GM10847 (cell line): ENCODE measurements around the gene IL36A.

ENCODE experiments used
- POLR2A ChIP-seq: IDR thresholded peaks from 2 replicates; pipeline ENCODE4 v1.6.1; 2011; ENCODE audit not compliant: insufficient read length; ENCODE audit errors: extremely low read depth

Gene IL36A

DNA sequence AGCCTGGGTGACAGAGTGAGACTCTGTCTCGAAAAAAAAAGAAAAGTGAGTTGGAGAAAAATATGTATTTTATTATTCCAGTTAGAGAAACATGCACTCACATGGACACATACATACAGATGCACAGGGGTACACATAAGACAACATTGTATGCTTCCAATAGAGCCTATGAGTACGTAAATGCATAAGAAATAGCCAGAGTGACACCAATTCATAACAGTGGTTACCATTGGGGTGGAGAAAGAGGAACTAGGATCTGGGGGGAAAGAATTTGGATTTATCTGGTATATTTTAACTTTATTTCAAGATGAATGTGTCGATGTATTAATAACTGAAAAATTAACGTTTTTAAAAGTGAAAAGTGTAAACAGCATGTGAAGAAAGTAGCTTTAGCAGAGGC is 16.1 kb downstream of the IL36A start:
- no peak for TF ChIP-seq POLR2A

DNA sequence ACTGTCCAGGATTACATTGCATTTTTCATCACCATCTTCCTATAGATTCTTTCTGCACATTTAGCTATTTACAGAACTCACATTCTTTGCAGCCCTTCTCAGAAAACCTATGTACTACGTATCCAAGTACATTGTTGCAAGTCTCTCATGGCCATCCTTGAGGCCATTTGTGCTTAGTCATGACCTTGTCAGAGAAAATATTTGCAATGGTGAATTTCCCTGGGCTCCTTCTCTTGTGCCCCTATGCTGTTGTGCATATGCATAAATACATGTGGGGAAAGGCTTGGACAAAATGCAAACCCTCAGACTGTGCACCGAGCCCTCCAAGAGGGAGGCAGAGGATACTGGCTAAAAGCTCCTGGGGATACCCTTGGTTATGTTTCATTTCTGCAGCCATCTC is 19.5 kb downstream of the IL36A start:
- no peak for TF ChIP-seq POLR2A

DNA sequence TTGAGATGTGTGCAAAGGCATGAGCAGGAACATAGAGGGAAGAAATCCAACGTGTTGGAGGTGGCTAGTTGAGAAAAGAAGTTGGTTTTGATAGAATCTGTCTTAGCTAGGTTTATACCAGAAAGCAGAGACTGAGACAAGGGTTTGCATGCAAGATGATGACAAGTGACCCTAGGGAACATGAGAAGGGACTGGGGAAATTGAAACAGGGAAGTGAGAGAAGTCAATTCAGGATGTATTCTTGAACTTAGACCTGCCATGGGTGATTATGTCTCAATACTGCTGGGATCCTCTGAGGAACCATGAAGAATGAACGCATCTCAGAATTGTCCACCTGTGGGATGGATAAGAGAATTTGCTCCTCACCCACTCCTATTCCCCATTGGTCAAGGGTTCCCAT is 20.5 kb downstream of the IL36A start:
- no peak for TF ChIP-seq POLR2A

DNA sequence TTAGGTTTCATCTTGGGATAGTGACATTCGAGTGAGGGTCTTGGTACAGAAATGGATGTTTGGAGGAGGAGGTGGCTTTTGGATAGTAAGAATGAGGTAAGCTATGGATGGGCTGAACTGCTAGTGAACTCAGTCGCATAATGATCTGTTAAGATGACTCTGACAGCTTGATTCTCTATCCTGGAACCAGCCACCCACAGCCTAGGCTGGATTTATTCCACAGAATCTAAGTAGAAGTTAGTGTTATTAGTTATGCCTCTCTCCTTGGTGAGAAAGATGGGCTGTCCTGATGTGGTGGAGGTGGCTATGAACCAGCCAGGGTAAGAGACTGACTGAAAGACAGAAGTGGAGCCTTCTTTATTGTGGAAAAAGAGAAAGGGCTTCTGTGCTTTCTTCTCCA is 22.4 kb downstream of the IL36A start:
- TF ChIP-seq POLR2A, result no peak

DNA sequence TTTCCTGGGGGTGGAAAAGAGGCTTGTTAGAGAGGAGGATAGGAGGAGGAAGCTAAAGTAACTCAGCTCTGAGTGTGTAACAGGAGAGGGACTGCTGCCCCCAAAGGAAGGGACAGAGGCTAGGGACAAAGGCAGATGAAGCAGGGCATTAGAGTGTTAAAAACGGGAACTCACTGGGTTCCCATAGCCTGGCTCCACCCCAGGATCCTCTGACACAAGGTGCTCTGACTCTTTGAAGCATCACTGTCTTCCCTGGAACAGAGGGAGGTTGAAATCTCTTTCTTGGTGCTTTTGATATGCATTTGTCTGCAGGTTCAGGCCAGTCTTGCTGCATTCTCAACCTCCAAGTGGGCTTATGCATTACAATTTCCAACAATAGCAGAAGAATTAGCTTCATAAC is 22.9 kb downstream of the IL36A start:
- no peak for TF ChIP-seq POLR2A

DNA sequence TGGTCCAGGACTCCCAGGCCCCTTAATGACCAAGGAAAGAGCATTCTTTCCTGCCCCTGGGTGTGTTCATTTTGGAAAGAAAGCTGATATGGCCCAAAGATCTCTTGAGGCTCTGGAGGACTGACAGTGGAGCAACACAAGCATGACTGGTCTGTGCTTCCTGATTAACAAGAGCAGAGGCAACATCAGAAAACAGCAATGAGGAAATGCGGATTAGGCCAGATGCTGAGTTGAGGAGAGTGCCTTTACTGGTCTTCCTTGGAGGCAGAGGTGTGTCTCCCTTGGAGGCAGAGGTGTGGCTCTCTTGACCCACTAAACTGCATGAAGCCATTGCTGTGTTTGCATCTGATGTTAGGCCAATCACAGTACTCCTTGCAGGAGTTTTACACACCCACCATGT is 27.5 kb downstream of the IL36A start:
- no peak for TF ChIP-seq POLR2A

DNA sequence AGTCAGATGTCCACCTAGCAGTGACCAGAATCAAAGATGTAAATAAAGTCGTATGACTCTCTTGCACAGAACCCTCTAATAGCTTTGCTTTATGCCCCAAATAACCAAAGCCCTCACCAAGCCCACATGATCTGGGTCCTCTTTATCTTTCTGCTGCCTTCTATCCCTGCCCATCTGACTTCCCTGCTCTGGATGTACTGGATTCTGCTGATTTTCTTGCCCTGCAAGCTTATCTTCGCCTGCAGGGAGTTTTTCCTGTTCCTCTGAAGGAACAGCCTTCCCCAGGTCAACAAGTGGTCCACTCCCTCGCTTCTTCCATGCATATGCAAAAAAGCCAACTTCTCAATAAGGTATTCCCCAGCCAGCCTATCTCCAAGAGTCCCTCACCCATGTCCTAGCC is 28.8 kb downstream of the IL36A start:
- TF ChIP-seq POLR2A, result no peak

DNA sequence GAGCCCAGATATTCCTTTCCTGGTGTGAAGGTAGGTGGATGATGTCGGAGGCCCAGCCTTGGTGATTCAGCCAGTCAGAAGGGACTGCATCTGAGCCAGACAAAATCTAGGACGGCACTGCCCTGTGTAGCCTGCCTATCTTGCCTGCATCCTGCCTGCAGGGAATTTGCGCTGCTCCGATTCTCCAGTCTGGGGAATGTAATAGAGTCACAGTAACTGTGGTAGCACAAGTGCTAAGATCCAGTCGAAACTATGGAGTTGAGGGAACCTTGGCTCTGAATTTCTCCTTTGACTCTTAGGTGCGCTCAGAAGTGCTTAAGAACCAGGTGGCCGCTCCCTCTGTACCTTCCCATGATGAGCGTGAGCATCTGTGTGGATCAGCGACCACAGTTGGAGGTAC is 31.5 kb downstream of the IL36A start:
- TF ChIP-seq POLR2A, result no peak

DNA sequence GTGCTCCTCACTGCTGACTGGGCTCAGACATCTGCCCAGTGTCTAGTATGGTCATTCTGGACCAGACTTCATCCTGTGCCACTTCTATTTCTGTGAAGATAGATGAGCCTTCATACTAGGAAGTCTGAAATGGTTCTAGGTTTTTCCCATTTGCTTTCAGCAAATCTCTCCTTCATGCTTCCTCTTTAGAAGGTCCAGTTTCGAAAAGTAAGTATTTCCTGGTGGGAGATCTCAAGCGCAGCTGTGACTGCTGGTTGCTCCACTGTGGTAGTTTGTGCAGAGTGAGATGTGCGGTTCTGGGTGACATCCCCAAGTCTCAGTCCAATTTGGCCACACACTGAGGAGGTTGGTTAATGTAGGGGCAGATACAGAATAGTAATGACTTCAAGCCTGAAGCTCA is 33.0 kb downstream of the IL36A start:
- TF ChIP-seq POLR2A, result no peak

DNA sequence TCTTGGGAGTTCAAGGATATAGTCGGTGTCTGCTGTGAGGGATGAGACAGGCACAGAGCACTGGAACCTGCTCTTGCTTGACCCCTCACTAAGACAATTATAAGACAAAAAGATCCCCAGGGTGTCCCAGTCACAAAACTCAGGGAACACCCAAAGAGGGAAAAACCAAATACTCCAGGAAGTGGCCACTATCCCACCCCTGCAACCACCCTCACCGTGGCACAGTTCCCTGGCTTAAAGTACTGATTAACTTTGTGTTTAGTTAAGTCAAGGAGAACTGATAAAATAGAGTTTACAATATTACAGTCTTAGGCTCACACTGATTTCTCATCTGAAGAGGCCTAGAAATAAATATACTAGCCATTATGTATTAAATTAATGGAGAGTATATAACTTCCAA is 33.9 kb downstream of the IL36A start:
- no peak for TF ChIP-seq POLR2A

DNA sequence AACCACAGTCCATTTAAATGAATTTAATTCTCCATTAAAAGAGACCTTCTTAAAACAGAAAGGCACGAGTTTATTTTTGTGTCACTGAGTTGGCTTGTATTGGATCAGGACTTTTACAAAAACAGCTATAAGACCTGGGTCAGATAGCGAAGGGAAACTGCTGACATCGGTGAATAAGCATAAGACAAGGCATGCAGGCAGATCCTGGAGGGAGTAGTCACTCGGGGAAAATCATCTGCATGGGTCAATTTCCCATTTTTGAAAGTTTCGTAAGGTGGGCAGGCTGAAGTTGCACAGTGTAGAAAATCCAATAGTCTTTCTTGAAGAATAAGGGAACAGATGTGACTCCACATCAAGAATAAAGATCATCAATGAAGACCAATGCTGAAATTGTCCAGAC is 34.5 kb downstream of the IL36A start:
- TF ChIP-seq POLR2A, result no peak

DNA sequence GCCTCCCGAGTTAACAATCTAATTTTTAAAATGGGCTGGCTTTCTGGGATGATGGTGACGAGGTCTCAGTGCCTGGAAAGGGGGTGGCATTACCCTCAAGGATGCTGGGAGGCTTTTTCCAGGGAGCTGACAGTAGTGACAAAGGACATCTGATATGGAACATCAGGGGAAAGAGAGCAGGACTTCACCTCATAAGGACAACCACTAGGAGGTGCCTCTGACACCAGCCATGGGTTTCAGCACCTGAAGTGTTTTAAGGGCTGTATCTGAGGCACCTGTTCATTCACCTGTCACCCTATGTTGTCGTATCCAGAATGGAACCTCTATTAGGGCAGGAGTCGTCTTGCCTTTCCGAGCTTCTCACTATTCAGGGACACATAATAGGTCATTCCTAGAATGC is 36.6 kb downstream of the IL36A start:
- no peak for TF ChIP-seq POLR2A

DNA sequence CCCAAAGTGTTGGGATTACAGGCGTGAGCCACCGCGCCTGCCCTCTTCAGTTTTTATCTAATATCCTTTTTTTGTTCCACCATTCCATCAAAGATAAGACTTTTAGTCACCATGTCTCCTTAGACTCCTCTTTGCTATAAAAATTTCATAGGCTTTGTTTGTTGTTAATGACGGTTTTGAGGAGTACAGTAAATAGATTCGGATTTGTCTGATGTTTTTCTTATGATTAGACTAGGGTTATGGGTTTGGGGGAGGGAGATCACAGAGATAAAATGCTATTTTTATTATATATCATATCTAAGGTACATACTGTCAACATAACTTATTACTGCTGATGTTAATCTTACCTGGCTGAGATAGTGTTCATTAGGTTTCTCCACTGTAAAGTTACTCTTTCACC is 41.2 kb downstream of the IL36A start:
- no peak for TF ChIP-seq POLR2A

DNA sequence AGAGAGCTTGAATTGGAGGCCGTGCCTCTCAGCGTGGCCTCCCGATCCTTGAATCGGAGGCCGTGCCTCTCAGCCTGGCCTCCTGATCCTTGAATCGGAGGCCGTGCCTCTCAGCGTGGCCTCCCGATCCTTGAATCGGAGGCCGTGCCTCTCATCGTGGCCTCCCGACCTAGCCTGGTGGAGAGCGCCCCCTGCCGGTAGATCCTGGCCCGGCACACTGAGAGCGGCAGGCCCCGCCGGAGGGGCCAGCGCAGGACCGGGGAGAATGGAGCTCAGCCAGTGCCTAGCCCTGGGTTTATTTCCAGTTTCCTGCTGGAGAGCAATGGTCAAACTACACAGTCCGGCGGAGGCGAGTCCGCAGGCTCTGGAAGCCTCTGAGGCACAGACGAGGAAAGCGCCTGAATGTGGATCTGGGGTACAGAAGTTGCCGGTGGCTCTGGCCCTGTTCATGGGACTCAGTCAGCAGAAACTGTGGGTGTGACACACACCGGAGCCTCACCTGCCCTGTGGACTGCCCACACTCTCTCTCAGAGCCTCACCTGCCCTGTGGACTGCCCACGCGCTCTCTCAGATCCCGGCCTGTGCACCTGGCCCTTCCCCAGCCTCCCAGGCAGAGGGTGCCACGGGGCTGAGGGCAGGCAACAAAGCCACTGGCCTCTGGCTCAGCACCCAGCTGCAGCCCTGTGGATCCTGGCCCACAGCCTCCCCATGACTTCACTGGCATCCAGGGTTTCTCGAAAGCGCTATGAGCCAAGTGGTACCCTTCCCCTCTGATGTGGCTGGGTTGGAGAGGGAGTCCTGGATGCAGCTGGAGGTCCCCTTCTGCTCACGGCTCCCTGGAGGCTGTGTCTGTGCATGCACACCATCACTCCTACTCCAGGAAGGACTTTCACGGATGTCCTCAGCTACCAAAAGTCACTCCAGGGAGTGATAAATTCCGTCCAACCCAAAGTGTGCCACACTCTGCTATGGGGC is 45.9 kb downstream of the IL36A start:
- no peak for TF ChIP-seq POLR2A

DNA sequence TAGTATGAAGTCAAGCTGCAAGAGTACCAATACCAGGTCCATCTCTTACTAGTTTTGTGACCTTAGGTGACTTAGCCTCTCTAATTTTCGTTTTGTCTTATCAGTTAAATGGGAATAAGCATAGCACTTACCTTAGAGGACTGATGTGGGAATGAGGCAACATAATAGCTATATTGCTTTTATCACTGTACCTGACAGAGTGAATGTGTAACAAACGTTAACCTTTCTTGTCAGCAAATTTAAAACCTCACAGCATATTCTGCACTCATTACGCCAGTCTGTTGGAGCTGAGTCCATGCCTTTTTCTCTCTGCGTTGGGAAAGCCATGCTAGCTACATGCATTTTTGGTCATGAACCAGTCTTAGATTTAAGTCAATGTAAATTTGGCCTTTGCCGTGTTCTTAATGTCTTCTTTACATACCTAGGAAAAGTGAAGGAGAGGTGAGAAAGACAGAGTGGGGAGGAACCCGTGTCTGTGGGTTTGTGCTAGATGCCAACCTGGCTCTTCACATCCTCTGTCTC is 47.2 kb downstream of the IL36A start, which contains the start of gene IL36B:
Gene IL36B, minus strand, starts transcription at position 472 of the 522 bp plus-strand sequence.
- no peak for TF ChIP-seq POLR2A

DNA sequence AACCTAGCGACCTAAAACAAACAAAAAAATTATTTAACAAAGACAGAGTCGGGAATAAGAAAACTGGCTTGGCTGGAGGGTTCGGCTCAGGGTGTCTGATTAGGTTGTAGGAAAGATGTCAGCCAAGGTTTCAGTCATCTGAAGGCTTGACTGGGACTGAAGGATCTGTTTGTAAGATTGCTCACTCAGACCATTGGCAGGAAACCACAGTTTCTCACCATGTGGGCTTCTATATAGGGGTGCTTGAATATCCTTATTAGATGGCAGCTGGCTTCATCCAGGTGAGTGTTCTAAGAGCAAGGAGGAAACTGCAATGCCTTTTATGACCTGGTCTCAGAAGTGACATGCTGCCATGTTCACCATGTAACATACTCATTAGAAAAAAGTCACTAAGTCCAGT is 48.4 kb downstream of the IL36A start:
- TF ChIP-seq POLR2A, result no peak

DNA sequence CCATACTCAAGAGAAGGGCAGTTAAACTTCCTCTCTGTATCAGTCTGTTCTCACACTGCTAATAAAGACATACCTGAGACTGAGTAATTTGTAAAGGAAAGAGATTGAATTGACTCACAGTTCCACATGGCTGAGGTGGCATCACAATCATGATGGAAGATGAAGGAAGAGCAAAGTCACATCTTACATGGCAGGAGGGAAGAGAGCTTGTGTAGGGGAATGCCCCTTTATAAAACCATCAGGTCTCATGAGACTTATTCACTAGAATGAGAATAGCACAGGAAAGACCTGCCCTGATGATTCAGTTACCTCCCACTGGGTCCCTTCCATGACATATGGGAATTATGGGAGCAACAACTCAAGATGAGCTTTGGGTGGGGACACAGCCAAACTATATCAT is 48.8 kb downstream of the IL36A start:
- no peak for TF ChIP-seq POLR2A
